Measurements from ENCODE around the gene SYCP2.
A peak's percentile ranks its signal among the peaks of the same experiment; 100 is the strongest.

The SYCP2 gene

GRCh38 chr20:59835057-59835447 lies 98.4 kb downstream of the SYCP2 start:
- peak; percentile 4 for DNase-seq (ENCODE audit: low spot score)

DNA sequence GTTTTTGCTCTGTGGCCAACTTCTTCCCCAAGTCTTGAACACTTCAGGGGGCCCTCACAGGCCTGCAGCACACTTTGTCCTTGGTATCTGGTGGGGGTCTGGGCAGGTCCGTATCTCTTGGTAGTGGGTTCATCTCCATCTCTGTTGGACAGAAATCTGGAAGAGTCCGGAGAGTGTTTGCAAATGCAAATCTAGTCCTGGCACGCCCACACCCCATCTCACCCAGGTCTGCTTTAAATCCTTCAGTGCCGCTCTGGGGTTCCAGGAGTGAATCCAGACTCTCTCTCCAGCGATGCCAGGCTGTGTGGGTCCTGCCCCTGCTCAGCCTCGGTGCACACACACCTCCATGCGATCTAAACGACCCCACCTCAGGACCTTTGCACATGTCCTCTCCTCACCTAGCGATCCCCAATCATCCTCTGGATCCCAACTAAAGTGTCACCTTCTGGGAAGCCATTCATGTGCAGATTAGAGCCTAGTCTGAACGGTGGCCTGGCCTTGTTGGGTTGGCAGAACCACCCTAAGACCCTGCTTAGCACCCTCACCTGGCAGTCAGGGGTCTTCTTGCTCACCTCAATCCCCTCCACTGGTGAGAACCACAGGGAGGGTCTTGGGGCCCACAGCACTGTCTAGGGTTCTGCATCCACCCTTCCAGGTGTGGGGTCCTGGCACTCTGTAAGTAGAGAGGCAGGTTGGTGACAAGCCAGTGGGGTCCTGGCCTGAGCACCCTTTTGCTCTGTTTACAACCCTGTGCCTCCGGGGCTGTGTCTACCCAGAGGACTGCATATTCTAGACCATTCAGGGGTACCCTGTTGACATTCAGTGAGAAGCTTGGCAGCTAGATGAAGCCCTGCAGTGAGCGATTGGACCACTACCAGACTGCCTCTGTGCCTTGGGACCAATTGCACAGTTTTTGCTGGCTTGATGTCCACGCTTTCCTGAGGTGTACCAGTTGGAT lies 100.8 kb downstream of the SYCP2 start:
- peak; percentile 2 for DNase-seq (ENCODE audit: low spot score)

GRCh38 chr20:59831916-59832270 lies 101.5 kb downstream of the SYCP2 start:
- peak; percentile 5 for DNase-seq (ENCODE audit: low spot score)

GRCh38 chr20:59831024-59831915 lies 102.2 kb downstream of the SYCP2 start:
- peak; percentile 4 for DNase-seq (ENCODE audit: low spot score)

- peak; percentile 1 for DNase-seq (ENCODE audit: low spot score)
Observed at GRCh38 chr20:59830665-59831023, 102.8 kb downstream of the SYCP2 start.

DNA sequence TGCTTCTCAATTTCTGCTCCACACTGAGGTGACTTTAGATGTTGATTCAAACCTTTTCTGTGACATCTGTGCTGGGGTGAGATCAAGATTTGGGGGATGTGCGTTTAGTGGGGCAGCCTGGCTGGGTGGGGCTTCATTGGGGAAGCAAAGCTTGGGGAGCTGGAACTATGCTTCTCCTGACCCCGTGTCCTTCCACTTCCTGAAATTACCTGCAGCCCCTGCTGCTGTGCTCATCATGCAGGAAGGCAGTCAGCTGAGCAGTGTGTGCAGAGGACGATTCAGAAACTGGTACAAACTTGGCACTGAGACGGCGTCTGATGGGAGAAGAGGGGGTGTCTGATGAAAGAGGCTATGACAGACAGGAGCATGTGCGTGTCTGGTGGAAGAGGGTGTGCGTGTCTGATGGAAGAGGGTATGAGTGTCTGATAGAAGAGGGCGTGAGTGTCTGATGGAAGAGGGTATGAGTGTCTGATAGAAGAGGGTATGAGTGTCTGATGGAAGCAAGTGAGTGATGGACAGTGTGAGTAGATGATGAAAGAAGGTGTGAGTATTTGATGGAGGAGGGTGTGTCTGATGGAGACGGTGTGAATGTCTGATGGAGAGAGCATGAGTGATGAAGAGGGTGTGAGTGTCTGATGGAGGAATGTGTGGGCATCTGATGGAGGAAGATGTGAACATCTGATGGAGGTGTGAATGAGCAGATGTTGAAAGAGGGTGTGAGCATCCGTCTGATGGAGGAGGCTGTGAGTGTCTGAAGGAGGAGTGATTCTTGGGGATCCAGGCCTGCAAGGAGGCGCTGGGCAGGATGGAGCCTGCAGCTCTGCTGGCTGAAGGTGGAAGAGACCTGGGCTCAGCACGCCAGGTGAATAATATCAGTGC lies 103.4 kb downstream of the SYCP2 start:
- DNase-seq (ENCODE audit: low spot score): peak; percentile 4

- peak; percentile 29 for DNase-seq (ENCODE audit: low spot score)
Observed at GRCh38 chr20:59829054-59829785, 104.2 kb downstream of the SYCP2 start.

DNA sequence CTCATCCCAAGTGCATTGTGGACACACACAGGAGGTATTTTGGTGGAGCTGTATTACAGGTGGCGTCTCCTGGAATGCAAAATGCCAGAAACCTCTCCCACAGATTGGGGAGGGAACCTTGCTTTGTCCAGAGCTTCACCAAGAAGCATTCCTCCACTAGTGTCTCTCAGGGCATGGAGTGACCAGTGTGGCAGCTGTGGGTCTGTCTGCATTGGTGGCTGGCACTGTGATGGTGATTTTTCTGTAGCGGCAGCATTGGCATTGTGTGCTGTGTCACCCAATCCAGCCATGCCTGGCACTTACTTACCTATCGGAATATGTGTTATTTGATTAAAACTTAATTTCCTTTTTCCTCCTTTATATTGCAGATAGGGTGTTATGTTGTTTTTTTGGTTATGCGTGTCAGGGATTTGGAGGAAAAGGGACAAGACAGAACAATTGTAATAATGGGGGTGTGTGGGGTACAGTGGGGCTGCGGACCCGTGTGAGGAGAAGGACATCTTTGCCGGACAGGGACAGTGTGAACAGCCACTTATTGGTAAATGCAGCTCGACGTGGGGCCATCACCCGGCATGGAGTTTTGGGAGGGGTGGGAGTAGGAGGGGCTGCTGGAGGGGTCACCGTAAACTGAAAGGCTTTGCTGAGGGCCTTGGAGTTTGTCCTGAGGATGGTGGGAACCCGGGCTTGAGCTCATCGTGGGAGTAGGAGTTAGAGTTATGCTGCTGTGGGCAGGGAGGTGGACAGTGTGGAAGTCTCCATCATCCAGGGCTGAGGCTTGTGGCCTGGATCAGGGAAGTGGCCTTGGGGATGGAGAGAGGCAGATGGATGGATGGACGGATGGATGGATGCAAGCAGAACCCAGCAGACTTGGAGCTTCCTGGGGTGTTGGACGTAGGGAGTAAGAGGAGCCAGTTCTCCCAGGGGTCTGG lies 105.0 kb downstream of the SYCP2 start:
- peak; percentile 1 for DNase-seq (ENCODE audit: low spot score)

- DNase-seq (ENCODE audit: low spot score): peak; percentile 5
Observed at GRCh38 chr20:59827138-59828056, 106.0 kb downstream of the SYCP2 start.

DNA sequence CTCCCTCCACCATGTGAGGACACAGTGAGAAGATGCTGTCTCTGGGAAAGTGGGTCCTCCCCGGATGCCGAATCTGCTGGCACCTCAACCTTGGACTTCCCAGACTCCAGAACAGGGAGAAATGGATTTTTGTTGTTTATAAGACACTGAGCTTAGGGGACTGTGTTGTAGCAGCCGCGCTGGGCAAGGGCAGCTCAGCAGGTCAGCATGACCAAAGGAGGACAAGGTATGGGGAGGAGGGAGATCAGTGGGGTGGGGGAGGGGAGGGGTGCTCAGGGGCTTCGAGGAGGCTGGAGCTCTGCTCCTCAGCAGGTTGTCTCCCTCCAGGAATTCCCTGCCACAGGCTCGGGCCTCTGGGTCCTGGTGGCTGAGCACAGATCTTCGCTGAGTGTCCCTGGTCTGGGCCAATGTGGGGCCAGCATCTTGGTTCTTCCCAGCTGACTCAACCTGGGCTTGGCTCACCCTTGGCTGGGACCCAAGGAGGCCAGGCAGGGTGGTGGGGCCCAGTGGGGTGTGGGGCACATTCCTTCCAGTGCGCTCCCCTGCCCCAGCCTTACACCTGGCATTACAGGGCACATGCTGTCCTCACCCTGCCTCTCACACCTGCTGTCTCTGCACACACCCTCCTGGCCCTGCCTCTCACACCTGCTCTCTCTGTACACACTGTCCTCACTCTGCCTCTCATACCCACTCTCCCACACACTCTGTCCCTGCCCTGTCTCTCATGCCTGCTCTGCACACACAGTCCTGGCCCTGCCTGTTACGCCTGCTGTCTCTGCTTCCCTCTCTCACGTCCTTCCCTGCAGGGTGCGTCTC lies 107.3 kb downstream of the SYCP2 start:
- no peak for DNase-seq (ENCODE audit: low spot score)

DNA sequence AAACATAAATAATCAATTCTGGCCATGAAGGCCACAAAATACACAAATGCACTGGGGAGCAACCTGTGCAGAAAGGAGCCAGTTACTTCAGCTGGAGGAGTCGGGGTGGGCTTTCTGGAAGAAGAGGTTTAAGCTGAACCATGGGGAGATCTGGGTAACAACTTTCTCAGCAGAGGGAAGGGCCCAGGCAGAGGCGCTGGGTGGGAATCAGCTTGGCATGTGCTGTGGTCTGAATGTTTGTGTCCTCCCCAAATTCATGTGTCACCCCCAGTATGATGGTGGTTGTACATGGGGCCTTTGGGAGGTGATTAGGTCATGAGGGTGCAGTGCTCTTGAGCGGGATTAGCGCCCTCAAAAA lies 107.9 kb downstream of the SYCP2 start:
- DNase-seq (ENCODE audit: low spot score): no peak

GRCh38 chr20:59824711-59825562 lies 108.5 kb downstream of the SYCP2 start:
- no peak for DNase-seq (ENCODE audit: low spot score)

DNA sequence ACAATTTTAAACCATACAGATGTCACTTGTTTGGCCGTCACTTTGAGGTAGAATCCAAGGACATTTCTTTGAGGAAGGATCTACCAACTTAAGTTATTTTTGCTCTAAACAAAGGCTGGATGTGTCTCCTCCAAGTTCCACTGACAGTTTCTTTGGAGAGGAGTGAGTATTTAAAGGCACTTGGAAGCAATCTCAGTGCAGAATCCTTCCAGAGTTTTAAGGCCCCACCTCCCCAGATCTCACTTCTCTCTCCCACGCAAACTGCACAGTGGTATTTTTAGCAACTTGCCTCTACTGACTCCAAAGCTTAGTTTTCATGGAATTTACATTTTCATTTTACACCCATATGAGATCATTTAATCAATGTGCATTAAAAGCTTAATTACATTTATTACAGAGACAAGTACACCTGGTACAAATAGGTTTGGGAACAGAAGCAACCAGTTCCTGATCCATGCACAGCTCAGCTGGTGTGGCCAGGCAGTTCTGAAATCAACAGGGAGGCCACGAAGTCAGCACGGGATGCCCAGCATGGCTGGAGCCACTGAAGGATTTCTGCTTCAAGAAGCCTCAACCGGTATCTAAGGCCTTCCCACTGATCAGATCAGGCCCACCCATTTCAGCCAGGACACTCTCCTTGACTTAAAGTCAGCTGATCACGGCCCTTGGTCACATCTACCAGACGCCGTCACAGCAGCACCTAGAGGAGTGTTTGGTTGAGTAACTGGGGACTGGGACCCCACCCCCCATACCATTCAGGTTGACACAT lies 109.8 kb downstream of the SYCP2 start:
- no peak for DNase-seq (ENCODE audit: low spot score)

- no peak for DNase-seq (ENCODE audit: low spot score)
Observed at GRCh38 chr20:59823030-59823423, 110.4 kb downstream of the SYCP2 start.

DNA sequence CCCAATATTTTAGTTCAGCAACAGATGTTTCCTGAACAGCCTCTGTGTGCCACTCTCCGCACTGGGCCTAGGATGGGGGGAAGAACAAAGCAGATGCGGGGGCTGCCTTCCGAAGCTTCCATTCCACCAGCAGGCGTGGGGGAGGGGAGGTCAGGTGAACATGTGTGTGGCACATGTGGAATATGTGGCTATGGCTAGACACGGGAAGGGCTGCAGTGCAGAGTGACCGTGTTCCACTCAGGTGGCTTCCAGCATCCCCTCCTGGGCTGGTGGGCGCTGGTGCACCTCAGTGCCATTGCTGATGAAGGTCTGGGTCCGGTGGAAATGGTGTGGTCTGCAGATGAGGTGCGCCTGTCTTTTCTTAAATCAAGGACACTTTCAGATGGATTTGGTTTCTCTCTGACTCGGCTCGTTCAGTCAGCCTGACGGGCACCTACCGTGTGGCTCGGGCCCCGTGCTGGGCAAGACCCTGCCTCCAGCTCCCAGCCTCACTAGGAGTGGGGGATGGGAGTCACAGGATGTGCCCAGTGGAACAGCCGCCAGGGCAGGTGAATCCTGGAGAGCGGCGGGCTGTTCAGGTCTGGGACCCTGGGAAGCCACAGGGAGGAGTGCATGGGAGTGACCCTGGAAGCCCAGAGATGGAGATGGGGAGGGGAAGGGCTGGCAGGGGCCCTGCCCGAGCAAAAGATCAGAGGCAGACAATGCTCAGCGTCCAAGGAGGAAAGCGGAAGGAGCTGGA lies 111.0 kb downstream of the SYCP2 start:
- DNase-seq (ENCODE audit: low spot score): no peak

DNA sequence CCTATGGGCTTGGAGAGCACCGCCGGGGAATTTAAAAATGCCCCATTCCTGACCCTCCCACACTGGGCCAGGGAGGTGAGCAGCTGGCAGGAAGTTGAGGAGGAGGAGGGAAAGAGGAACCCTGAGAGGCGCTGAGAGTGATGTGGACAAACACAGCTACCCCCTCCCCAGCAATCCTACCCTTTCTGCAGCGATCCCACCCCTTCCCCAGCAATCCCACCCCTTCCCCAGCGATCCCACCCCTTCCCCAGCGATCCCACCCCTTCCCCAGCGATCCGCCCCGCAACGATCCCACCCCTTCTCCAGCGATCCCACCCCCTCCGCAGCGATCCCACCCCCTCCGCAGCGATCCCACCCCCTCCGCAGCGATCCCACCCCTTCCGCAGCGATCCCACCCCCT lies 111.6 kb downstream of the SYCP2 start:
- no peak for DNase-seq (ENCODE audit: low spot score)
